Tibial nerve (tissue), 4 donors: ENCODE data around the gene FDXR. TPM values are rescaled to one million over a fixed set of nuclear protein-coding genes. Genes with fewer than 3 reads are reported as not detected.

Experiments used
- DNase-seq, 2 donors: peaks; one replicate each; pipeline ENCODE4 v3.0.0-alpha.2; 2019; ENCODE audit warnings: low spot score in 2 of 2
- H3K27ac ChIP-seq, 4 donors: fragments of 200-600 bp; sonication (generic) in 3 of 4; one replicate each; pipeline ENCODE4 v1.5.1; 2017 to 2019; ENCODE audit warnings: mild to moderate bottlenecking in 1 of 4
- H3K27me3 ChIP-seq, 2 donors: fragments of 200-600 bp; sonication (generic) in 1 of 2; one replicate each; pipeline versions ENCODE4 v1.5.1 to v1.6.0; 2017 to 2019
- H3K36me3 ChIP-seq, 3 donors: fragments of 200-600 bp; sonication (generic); one replicate each; pipeline ENCODE4 v1.5.1; 2018 to 2019
- H3K4me1 ChIP-seq, 4 donors: fragments of 200-600 bp; sonication (generic) in 3 of 4; one replicate each; pipeline ENCODE4 v1.5.1; 2017 to 2019
- H3K4me3 ChIP-seq, 4 donors: fragments of 200-600 bp; sonication (generic) in 3 of 4; one replicate each; pipeline ENCODE4 v1.5.1; 2017 to 2019; ENCODE audit warnings: mild to moderate bottlenecking in 1 of 4, moderate library complexity in 1 of 4
- H3K9me3 ChIP-seq, 4 donors: fragments of 200-600 bp; sonication (generic) in 3 of 4; one replicate each; pipeline ENCODE4 v1.5.1; 2017 to 2019
- EP300 ChIP-seq, 2 donors: sonication (generic); formaldehyde crosslinking; IDR thresholded peaks; one replicate each; pipeline ENCODE4 v1.6.1; 2017; ENCODE audit warnings: antibody characterized with exemption in 2 of 2, mild to moderate bottlenecking in 1 of 2
- POLR2A ChIP-seq, 2 donors: fragments of 450-650 bp; IDR thresholded peaks; one replicate each; pipeline ENCODE4 v1.6.1; 2017; ENCODE audit warnings: antibody characterized with exemption in 2 of 2, mild to moderate bottlenecking in 2 of 2, moderate library complexity in 2 of 2
- WGBS, 2 donors: methylation state at CpG; one replicate each; pipeline ENCODE4 v1.1.5; 2018; 5-methylcytosine and 5-hydroxymethylcytosine counted together
- total RNA-seq, 4 donors: library from RNA; depleted of rRNA; stranded (reverse); fragments of >200 nt; gene quantifications; one replicate each; pipeline ENCODE4 v1.1.0, GENCODE V29; 2016
- TF ChIP-seq, protein P1 (sequence below), 5 experiments: fragments of 200-600 bp in 3 of 5; fragments of 450-650 bp in 2 of 5; sonication (generic) in 3 of 5; IDR thresholded peaks; one replicate each; pipeline ENCODE4 v1.5.1; 2016 to 2019; ENCODE audit warnings: antibody characterized with exemption in 5 of 5, mild to moderate bottlenecking in 3 of 5, moderate library complexity in 2 of 5

Gene FDXR
- total RNA-seq, 4 donors from 2014 or later: 3.9 to 12.1 (median 8.8) TPM

- no peak for DNase-seq
- Histone ChIP-seq H3K4me1 (peaks cover 0 to 14% (median 7%) of the 10 kb centered on the region in 4 donors), H3K4me3 (no peak overlapping the region), H3K36me3 (no peaks in the 10 kb centered on the region), H3K9me3 (peaks cover 0 to 3% (median 0%) of the 10 kb centered on the region in 4 donors), H3K27me3 (peaks cover 0 to 65% of the 10 kb centered on the region in 2 donors), H3K27ac (no peak overlapping the region)
- TF ChIP-seq EP300 (IDR thresholded peaks at IDR 0.05) (no peak), POLR2A (IDR thresholded peaks at IDR 0.05) (no peak)
- TF ChIP-seq, protein P1, sequence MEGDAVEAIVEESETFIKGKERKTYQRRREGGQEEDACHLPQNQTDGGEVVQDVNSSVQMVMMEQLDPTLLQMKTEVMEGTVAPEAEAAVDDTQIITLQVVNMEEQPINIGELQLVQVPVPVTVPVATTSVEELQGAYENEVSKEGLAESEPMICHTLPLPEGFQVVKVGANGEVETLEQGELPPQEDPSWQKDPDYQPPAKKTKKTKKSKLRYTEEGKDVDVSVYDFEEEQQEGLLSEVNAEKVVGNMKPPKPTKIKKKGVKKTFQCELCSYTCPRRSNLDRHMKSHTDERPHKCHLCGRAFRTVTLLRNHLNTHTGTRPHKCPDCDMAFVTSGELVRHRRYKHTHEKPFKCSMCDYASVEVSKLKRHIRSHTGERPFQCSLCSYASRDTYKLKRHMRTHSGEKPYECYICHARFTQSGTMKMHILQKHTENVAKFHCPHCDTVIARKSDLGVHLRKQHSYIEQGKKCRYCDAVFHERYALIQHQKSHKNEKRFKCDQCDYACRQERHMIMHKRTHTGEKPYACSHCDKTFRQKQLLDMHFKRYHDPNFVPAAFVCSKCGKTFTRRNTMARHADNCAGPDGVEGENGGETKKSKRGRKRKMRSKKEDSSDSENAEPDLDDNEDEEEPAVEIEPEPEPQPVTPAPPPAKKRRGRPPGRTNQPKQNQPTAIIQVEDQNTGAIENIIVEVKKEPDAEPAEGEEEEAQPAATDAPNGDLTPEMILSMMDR (IDR thresholded peaks at IDR 0.05): no peak
- WGBS, 2 donors: 4 to 15% methylated on average over 19 to 34 of the region's 76 CpGs
Observed at GRCh38 chr17:74852237-74853047, 20.4 kb downstream of the FDXR start.

- Histone ChIP-seq H3K4me3 (no peak overlapping the region), H3K4me1 (peaks cover 0 to 14% (median 7%) of the 10 kb centered on the region in 4 donors), H3K9me3 (peaks cover 0 to 3% (median 0%) of the 10 kb centered on the region in 4 donors), H3K36me3 (no peaks in the 10 kb centered on the region), H3K27ac (no peak overlapping the region), H3K27me3 (peaks cover 0 to 58% of the 10 kb centered on the region in 2 donors)
- WGBS, 2 donors: 59 to 84% methylated on average over 4 to 12 of the region's 29 CpGs
- TF ChIP-seq, protein P1 (IDR thresholded peaks at IDR 0.05): no peak
- TF ChIP-seq EP300 (IDR thresholded peaks at IDR 0.05) (no peak), POLR2A (IDR thresholded peaks at IDR 0.05) (no peak)
- DNase-seq: no peak
Observed at GRCh38 chr17:74851612-74852236, 21.1 kb downstream of the FDXR start.

GRCh38 chr17:74850914-74851313 is 21.9 kb downstream of the FDXR start:
- no peak for DNase-seq
- no peak overlapping the region for H3K27ac ChIP-seq
- H3K9me3 ChIP-seq: peaks cover 0 to 3% (median 0%) of the 10 kb centered on the region in 4 donors
- H3K27me3 ChIP-seq: peaks cover 0 to 55% of the 10 kb centered on the region in 2 donors
- WGBS, 2 donors: 50 to 73% methylated on average over 3 of the region's 3 CpGs
- H3K4me3 ChIP-seq: no peak overlapping the region
- peaks cover 0 to 14% (median 7%) of the 10 kb centered on the region in 4 donors for H3K4me1 ChIP-seq
- TF ChIP-seq, protein P1 (IDR thresholded peaks at IDR 0.05): no peak
- TF ChIP-seq POLR2A (IDR thresholded peaks at IDR 0.05) (no peak), EP300 (IDR thresholded peaks at IDR 0.05) (no peak)
- H3K36me3 ChIP-seq: no peaks in the 10 kb centered on the region

DNA sequence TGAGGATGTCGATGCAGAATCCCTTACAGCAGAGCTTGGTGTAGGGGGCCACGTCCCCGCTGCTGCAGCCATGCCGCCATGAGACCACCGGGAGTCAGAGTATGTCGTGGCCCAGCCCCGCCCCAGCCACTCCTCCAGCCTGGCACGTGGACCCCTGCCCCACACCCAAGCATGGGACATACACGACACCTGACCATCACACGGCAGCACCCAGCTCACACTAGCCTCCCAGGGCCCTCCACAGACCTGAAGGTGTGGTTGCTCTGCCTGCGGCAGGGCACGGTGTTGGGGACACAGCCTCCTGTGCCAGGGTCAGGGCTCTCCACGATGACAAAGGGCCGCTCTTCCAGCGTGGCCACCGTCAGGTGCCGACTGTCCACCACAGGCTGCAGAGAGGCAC is 22.5 kb downstream of the FDXR start:
- 83% methylated on average over 14 of the region's 17 CpGs; no CpG with 5 or more reads in 1 of the 2 donors for WGBS, 2 donors
- Histone ChIP-seq H3K27me3 (peaks cover 0 to 51% of the 10 kb centered on the region in 2 donors), H3K4me1 (peaks cover 0 to 14% (median 7%) of the 10 kb centered on the region in 4 donors), H3K9me3 (peaks cover 0 to 3% (median 0%) of the 10 kb centered on the region in 4 donors), H3K4me3 (no peak overlapping the region), H3K27ac (no peak overlapping the region), H3K36me3 (no peaks in the 10 kb centered on the region)
- no peak for DNase-seq
- TF ChIP-seq POLR2A (IDR thresholded peaks at IDR 0.05) (no peak), EP300 (IDR thresholded peaks at IDR 0.05) (no peak)
- TF ChIP-seq, protein P1 (IDR thresholded peaks at IDR 0.05): no peak
